ENCODE data around the gene TSACC.
"Not testable (repeated sequence)": the region's sequence is repeated elsewhere in the genome, so short reads cannot be mapped to it uniquely, and the experiment has no call there.

Gene TSACC

GRCh38 chr1:156344409-156344808 is 6.1 kb downstream of the TSACC start:
- in situ Hi-C loops (cut with MboI; ENCODE audit: low sequenced_read_pairs), result no loop called here

DNA sequence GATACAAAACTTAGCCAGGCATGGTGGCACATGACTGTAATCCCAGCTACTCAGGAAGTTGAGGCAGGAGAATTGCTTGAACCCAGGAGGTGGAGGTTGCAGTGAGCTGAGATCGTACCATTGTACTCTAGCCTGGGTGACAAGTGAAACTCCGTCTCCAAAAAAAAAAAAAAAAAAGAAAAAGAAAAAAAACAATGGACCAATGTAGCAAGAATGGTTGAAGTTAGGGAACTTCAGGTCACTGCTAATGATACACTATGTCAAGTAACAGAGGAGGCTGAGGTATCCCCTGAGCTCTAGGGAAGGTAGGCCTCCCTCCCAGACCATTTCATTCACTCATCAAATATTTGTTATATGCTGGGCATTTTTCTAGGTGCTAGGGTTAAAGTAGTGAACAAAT is 7.7 kb downstream of the TSACC start:
- in situ Hi-C loops (cut with MboI; ENCODE audit: low sequenced_read_pairs), result not testable (repeated sequence)

- in situ Hi-C loops (cut with MboI; ENCODE audit: low sequenced_read_pairs), result no loop called here
Observed at GRCh38 chr1:156346636-156347035, 8.3 kb downstream of the TSACC start.

GRCh38 chr1:156347331-156347730 is 9.0 kb downstream of the TSACC start:
- in situ Hi-C loops (cut with MboI; ENCODE audit: low sequenced_read_pairs), result no loop called here

DNA sequence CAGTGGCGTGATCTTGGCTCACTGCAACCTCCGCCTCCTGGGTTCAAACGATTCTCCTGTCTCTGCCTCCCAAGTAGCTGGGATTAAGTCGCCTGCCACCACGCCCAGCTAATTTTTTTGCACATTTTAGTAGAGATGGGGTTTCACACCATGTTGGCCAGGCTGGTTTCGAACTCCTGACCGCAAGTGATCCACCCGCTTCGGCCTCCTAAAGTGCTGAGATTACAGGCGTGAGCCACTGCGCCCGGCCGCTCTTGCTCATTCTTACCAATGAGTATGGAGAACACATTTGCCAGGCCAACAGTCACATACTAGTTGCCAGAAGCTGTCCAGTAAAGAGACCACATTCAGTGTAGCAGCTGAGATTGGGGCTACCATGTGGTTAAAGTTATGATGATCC is 14.2 kb downstream of the TSACC start:
- in situ Hi-C loops (cut with MboI; ENCODE audit: low sequenced_read_pairs), result not testable (repeated sequence)

DNA sequence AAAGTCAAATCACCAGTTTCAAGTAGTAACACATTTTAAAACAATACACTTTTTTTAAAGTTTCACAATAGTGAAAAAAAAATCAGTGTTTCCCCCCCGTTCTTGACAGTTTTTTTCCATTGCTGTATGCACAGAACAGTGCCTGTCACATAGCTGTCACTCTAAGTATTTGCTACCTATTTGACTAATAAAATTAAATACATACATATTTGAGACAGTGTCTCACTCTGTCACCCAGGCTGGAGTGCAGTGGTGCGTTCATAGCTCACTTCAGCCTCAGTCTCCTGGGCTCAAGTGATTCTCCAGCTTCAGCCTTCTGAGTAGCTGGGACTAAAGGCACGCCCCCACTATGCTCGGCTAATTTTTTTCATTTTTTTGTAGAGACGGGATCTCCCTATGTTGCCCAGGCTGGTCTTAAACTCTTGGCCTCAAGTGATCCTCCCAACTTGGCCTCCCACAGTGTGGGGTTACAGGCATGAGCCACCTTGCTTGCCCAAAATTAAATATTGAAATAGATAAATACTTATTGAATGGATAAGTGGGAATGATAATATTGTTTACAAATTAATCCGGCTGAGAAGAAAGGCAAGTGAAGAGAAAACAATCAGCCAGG is 18.0 kb downstream of the TSACC start:
- in situ Hi-C loops (cut with MboI; ENCODE audit: low sequenced_read_pairs), result no loop called here

GRCh38 chr1:156356875-156357534 is 18.7 kb downstream of the TSACC start:
- in situ Hi-C loops (cut with MboI; ENCODE audit: low sequenced_read_pairs), result no loop called here

GRCh38 chr1:156357977-156358376 is 19.7 kb downstream of the TSACC start:
- in situ Hi-C loops (cut with MboI; ENCODE audit: low sequenced_read_pairs), result no loop called here

DNA sequence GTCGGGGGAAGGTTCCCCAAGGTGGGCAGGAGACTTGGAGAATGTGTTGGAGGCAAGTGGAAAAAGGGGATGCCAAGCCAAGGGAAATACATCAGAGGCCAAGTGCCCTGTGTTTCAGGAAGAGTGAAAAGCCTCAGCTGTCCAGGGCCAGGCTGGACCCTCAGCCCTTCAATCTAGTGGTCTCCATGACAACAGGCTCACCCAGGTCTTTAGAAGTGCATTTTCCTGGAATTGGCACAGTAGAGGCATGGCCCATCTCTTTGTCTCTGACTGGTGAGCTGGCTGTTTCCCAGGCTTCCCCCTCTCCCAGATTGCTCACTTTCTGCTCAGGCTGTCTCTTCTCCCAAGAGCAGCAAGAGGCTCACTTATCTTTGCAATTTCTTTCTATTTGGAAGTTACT is 20.3 kb downstream of the TSACC start:
- in situ Hi-C loops (cut with MboI; ENCODE audit: low sequenced_read_pairs), result no loop called here

GRCh38 chr1:156359249-156359648 is 20.9 kb downstream of the TSACC start:
- in situ Hi-C loops (cut with MboI; ENCODE audit: low sequenced_read_pairs), result no loop called here

- in situ Hi-C loops (cut with MboI; ENCODE audit: low sequenced_read_pairs), result no loop called here
Observed at GRCh38 chr1:156359973-156360372, 21.6 kb downstream of the TSACC start.

GRCh38 chr1:156360534-156360933 is 22.2 kb downstream of the TSACC start:
- in situ Hi-C loops (cut with MboI; ENCODE audit: low sequenced_read_pairs), result no loop called here

DNA sequence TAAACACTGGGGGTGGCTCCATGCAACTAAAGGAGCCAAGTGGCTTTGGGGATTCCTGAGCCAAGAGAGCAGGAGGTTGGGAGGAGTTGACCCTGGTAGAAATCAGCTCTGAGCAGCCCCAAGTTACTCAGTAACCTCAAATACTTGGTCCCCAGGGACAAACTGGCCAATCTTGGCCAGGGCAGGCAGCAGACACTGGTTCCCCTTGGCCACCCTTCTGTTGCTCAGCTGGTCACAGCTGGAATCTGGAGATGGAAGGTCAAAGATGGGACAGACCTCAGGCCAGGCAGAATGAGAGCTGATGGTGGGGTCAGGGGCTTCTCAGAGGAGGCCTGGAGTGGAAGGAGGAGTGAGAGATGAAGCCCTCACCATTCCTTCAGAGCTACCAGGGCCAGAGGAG is 27.4 kb downstream of the TSACC start:
- in situ Hi-C loops (cut with MboI; ENCODE audit: low sequenced_read_pairs), result no loop called here

DNA sequence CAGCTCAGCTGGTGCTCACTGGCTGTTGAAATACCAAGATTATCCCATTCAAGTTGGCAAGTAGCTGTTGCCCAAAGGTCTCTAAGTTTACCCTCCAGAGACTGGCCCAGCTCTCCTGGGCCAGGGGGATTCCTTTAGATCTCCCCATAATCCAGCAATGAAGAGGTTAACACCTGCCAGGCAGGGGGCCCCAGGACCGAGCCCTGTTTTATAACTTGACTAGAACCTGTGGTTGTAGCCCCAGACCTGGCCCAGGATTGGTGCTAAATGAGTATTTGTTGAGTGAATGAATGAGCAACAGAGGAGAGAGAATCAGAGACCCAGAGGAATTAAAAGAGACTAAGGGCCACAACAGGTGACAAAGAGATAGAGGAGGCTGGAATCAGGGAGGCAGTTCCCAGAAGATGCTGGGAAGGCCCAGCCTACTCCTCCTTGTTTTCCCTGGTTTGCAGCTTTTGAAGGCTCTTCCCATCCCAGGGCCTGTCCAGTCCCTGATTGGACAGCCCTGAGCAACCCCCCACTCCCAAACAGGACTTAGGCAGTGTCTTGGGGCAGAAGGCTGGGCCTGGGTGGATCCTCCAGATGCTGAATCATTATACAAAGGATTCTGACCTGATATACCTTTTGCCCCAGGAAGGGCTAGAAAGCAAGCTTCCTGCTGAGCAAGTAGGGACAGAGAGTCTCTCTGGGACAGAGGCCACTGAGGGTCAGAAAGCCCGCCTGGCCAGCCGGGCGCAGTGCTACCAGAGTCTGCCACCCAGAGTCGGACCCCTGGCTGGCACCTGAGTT is 28.2 kb downstream of the TSACC start:
- in situ Hi-C loops (cut with MboI; ENCODE audit: low sequenced_read_pairs), result no loop called here

- in situ Hi-C loops (cut with MboI; ENCODE audit: low sequenced_read_pairs), result no loop called here
Observed at GRCh38 chr1:156367383-156368156, 29.2 kb downstream of the TSACC start.

DNA sequence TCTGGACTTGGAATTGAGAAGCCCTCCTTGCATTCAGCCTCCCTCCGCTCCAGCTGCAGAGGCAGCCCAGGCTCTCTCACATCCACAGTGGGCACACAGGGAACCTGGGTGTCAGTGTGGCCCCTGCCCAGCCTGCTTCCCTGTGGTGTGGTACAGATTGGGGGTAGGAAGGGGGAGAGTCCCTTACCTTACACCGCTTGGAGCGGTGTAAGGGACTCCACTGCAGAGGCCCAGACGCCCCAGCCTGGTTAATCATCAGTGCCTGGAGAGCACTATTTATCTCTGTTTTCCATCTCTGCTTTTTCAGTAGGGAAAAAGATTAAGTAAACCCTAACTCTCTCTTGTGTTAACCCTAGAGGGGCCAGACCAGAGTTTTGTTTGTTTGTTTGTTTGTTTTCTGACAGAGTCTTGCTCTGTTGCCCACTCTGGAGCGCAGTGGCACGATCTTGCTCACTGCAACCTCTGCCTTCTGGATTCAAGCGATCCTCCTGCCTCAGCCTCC is 29.9 kb downstream of the TSACC start:
- in situ Hi-C loops (cut with MboI; ENCODE audit: low sequenced_read_pairs), result no loop called here

GRCh38 chr1:156368889-156369684 is 30.8 kb downstream of the TSACC start, which contains the start of gene RHBG:
Gene RHBG, plus strand, starts transcription at chr1:156369211. Its CDS starts 39 bp downstream, at chr1:156369250.
- in situ Hi-C loops (cut with MboI; ENCODE audit: low sequenced_read_pairs), result no loop called here

- in situ Hi-C loops (cut with MboI; ENCODE audit: low sequenced_read_pairs), result not testable (repeated sequence)
Observed at GRCh38 chr1:156369685-156370286, 31.5 kb downstream of the TSACC start.

DNA sequence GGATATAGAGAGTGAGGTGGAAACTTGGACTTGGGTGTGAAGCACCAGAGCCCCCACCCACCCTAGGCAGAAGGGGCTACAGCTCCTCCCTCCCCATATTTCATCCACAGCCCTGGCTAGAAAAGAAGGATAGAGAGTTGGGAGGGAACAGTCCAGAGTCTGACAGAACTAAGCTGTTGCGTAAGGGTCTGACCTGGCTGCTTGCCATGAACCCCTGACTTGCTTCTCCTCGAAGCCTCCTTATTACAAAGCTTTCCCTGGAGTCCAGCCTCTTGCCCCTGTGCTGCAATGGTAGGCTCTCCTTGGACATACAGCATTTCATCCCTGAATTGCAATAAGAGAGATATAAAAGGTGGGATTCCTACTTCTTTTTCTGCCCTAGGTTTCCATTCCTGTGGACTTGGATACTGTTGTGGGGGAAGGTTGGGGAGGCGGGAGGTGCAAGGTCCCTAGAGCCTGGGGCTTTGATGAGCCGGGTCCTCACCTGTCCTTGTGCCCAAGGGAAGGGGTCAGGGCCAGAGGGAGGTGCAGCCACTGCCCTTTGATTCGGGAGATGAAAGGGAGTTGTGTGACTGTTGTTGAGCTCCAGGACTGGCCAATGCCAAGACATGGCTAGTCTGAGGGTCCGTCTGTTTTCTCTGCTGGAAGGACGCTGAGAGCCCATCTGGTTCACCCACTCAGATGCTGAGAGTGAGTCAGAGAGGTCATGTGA is 33.4 kb downstream of the TSACC start:
- in situ Hi-C loops (cut with MboI; ENCODE audit: low sequenced_read_pairs), result no loop called here
